Measurements from ENCODE around the gene IRX2.

The IRX2 gene

DNA sequence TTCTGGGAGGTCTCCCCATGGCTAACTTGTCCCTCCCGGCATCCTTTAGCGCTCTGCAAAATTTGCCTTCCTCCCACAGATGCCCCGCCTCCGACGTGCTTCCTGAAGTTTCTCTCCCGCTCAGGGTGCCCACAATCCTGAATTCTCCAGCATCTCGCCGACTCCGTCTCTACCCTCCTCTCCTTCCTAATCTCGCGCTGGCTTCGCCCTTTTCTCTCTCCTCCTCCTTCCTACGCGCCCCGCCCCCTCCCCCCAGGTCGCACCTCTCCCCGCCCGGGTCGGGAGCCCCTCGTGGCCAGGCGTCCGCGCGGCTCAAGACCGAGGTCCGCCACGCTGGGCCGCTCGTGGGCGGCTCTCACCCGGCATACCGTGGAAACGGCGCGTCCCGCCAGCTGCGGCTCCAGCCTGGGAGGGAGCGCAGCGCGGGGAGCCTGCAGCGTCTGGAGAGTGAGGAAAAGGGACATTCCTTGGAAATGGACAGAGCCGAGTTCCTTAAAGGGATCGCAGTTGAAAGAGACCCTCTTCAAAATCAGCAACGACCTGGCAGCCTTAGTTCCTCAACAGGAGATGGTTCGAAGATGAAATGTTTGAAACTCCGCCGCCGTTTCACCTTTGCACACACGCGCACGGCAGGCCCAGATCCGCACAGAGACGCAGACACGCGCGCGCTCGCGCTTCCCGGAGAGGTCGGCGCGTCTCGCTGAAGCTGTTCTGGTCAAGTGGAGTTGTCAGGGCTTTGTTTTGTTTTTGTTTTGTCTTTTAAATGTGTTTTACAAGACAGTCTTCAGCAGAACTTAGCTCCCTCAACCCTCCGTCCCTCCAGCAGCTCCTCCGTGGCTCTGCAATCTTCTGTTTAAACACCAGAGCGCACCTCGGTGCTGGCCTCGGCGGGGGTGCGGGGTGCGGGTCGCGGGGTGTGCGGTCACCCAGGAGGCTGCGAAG is 5.0 kb upstream of the IRX2 start:
- no peak for DNase-seq (ENCODE audit: low read depth, low spot score)

DNA sequence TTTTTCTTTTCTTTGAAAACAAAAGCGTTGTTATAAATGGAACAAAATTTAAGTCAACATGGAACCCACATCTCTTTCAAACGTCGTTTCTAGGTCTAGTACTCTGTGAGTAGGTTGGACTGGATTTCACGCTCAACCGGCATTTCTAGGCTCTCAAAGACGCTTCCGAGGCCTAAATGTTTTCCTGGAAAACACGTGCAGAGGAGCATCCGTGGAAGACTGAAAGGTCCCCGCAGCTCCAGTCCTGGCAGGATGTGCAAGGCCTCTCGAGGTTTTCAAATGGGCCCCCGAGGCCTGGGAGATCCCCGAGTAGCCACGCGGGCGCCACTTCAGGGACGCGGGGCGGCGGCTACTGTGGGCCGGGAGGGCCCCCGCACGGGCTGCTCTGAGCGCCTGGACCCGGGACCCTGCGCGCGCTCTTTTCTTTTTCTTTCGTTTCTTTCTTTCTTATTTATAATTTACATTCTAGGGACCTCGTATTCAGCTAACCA is 4.2 kb upstream of the IRX2 start:
- no peak for DNase-seq (ENCODE audit: low read depth, low spot score)

DNA sequence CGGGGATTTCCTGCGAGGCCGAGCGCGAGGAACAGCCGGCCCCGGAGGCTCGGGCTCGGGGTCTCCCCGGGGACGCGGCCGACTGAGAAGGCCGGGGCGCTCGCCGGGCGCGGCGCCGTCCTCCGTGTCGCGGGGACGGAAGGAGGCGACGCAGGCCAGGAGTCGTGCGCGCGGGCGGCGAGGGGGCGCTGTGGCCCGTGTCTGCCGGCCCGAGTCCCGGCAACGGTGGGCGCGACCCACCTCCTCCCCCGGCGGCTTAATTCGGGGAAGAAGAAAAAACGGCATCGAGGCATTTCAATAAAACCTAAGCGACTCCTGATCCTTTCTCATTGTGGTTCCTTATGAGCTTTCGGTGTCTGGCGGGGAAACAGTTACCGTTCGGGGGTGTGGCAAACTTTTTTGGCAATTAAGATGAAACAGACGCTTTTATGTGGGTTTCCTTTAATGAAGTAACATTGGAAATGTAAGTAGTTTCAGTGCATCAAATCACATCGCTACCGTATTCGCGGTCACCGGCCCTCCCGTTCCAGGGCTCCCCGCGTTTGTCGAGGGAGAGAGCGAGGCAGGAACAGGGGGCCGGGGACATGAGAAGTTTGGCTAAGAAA is 3.7 kb upstream of the IRX2 start:
- no peak for DNase-seq (ENCODE audit: low read depth, low spot score)

DNA sequence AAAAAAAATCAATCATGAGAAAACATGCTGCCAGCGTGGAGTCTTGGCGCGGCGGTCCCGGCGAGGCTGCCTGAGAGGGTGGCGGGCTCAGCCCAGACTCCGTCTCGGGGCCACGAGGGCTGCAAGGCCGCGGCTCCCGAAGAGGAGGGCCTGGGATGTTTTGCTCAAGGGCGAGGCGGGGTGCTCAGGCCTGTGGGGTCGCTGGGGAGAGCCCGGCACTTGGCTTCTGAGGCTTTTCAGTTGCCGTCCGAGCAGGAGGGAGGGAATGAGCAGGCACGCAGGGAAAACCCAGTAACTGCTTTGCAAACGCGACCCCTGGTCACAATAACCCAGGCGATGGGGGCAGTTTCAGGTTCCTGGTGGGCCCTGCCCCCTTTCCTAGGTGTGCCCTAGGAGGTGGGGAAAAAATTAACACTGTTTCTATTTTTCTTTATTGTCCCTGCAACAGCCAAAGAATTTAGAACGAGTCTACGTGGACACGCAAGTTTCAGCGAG is 3.2 kb upstream of the IRX2 start:
- no peak for DNase-seq (ENCODE audit: low read depth, low spot score)

DNA sequence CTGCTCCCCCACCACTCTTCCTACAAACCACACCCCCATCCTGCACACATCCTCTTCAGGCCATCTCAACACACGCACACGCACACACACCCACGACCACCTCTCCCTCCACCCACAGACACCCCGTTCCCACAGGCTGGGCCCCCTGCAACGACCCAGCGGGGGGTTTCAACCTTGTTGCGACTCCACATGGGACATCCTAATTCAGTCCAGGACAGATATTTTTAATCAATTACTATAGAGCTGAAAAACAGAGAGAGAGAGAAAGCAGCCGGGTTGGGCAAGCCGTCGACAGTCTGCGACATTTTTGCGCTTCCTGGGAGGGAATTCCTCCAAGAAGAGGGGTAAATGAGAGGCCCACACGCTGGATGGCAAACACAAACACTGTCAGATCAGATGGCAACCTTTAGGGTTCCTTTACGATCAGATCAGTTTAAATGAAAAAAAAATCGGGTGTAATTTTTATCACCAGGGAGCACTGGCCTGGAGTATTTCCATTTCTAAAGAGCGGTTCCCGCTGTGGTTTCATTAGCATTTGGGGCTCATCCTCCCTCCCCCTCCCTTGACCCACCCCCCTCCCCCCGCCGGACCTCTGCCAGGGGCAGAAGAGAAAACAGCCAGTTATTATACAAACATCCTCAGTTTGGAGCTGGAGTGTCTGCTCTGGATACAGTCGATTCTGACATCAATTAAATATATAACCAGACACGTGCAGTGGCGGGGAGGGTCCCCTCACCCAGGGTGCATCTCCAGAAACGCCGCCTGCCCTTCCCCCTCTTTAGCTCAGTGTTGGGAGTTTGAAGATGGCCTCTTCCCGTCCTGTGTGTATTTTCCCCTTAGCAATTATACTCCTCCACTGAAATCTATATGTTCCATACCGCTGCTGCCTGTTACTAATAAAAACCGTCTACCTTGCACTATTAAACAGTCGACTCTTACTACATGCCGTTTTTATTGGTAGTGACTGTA is 2.3 kb upstream of the IRX2 start:
- DNase-seq (ENCODE audit: low read depth, low spot score) = no peak

DNA sequence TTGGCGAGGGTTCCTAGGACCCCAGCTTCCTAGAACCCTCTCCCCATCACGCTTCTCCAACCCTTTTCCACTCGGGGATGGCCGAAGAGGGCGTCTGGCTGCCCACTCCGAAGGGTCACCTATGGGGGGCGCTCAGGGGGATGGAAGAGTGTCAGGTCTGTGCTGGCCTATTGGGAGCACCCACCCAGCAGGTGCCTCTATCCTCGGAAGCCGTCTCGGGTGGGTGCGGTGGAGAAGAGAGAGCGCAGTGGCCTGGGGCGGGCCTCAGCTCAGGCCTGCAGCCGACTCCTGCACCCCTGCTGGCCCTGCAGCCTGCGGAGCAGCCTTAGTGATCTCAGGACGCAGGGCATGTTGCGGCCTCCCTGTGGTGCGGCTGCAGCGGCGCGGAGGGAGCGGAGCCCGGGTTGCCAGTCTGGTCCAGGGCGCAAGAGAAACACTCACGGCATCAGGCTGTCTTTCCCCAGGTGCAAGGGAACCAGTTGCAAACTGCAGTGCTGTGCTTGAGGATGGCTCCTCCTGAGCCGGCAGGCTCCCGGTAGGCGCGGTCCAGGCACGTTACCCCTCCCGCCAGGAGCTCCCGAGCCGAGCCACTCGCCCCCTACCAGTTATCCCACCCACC is 1.5 kb upstream of the IRX2 start:
- no peak for DNase-seq (ENCODE audit: low read depth, low spot score)

DNA sequence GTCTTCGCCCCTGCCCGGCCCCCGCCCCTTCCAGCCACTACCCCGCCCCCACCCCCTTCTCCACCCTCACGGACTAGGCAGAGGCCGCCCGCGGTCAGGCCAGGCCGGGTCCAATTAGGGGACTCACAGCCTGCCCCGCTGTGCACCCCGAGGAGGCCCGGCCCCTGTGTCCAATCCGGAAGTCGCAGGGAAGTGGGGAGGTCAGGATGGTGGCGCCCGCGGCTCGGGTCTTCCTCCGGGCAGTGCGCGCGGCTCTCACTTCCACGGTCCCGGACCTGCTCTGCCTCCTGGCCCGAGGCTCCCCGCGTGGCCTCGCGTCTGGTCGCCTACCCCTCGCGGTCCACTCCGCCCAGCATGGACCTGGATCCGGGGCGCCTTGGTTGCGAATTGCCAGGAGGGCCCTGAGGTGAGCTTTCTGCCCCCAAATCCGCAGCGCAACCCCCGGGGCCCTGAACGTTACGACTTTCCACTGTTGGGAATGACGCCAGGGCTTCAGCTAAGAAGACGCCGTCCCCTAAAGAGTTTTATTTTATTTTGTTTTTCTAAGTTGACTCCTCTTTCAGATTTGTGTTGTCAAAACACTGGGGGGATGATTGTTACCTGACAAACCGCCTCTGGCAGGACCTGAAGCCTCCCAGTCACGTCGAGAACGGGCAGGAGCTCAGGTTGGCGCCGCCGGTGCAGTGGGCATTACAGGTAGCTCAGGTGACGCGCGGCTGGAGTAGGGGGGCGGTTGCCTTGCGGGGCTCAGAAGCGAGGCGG is 763 bp upstream of the IRX2 start:
- DNase-seq (ENCODE audit: low read depth, low spot score) = no peak

DNA sequence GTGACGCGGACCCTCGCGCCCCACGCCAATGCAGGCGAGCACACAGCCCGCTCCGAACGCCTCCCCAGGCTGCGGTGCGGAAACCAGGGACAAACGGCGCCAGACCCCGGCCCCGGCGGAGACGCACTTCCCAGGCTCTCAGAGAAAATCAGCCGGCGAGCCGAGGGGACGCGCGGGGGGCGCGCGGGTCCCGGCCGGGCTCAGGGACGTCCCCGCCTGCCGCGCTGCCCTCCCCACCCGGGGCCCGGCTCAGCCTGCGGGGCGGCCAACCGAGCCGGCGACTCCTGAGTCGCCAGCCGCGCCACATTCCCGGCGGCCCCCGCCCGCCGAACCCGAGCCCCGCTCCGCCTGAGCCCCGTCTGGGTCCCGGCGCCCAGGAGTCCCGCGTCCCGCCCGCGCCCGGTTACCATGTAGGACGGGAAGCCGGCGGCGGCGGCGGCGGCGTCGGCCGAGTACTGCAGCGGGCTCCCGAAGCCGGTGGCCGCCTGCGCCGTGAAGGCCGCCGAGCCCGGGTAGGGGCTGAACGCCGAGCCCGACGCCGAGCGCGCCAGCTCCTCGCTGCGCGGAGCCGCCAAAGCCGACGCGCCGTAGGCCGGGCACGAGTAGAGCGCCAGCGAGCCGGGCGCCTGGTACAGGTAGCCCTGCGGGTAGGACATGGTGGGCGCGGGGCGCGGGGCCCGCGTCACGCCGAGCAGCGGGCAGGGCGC is 566 bp downstream of the IRX2 start:
- DNase-seq (ENCODE audit: low read depth, low spot score) = no peak

DNA sequence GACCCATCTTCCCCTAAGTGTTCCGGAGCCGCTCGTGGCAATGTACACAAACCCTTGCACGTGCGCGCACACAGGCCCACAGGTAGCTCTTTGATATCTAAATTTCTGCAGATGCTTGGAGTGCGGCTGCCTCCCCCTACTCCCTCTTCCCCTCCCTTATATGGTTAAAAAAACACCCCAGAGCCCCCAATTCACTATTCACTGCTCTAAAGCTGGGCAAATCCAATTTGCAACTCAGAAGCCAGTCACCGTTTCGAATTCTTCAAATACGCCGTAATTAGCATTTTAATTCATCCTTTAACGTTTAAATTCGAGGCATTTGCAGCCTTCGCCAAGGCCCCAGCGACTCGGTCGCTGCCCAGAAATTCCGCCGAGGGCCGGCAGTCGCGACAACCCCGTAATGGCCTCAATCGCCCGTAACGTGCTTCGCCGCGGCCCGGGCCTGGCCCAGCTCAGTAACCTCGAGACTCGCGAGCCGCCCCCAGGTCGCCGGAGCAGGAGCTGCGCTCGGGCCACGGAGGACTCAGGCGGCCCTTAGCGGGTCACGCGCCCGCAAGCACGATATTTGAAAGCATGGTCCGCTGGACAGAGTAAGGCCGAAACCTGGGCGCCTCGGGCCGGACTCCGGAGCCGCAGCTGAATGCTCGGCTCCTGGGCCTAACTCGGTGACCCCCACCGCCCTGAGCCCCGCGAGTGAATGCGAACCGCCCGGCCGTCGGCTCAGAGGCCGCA is 1.3 kb downstream of the IRX2 start:
- no peak for DNase-seq (ENCODE audit: low read depth, low spot score)

DNA sequence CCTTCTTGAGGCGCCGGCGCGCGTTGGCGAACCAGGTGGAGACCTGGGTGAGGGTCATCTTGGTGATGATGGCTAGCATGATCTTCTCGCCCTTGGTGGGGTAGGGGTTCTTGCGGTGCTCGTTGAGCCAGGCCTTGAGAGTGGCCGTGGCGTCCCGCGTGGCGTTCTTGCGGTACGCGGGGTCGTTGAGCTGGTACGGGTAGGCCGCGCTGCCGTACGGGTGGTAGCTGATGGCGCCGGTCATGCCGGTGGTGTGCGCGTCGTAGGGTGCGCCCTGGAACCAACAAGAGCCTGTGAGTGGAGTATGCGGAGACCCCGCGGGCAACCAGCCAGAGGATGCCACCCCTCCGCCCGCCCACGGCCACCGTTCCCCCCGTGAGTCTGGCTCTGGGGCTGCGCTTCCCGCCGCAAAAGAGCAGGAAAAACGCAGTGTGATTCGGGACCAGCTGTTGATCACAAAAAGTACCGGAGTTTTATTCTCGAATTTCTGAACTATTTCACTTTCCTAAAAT is 1.9 kb downstream of the IRX2 start:
- DNase-seq (ENCODE audit: low read depth, low spot score) = no peak

DNA sequence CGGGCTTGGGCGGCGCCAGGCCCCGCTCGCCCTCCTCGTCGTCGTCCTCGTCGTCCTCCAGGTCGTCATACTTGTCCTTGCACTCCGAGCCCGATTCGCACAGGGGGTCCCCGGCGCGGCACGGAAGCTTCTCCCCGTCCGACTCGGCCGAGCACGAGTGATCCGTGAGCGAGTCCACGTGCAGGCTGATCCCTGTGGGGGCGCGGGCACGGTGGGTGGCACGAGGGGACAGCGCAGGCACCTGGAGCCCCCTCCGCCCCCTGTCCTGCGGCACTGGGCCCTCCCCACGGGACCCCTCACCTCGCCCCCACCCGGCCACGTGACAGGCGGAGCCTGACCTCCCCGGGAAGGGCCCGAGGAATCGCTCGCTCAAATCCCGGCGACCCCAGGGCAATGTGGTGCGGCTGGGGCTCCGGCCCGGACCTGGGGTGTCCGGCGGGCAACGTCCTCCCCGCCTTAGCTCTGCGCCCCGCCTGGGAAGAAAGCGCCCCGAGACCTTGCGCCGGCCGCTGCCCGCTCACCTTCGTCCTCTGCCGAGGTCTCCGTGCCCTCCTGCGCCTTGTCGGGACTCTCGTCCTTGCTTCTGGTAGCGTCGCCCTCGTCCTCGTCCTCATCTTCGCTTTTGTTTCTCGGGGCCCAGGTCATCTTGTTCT is 2.5 kb downstream of the IRX2 start:
- no peak for DNase-seq (ENCODE audit: low read depth, low spot score)

DNA sequence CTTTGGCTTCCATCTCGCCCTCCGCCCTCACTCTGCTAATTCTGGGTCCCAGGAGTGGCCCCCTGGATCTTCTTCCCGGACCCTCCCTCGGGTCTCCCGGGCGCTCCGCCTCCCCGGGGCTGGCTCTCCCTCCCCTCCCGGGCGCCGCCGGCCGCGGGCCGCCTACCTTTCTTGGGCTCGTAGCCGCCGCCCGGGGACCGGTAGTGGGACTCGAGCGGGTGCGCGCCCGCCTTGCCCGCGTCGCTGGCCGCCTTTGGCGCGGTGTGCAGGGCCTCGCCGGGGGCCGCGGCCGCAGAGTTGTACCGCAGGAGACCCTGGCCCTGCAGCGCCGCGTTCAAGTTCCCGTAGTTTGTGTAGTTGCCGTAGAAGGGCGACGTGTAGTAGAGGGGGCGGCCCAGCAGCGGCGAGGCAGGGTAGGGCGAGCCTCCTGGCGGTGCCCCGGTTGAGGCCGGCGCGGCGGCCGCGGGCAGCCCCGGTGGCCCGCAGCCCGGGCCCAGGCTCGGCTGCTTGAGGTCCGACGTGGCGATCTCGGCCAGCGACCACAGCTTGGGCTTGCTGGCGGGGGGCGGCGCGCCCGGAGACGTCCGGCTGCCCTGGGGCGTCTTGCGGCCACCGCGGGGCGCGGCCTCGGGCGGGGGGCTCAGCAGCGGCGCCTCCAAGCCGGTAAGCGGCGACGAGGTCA is 3.2 kb downstream of the IRX2 start:
- DNase-seq (ENCODE audit: low read depth, low spot score) = no peak

DNA sequence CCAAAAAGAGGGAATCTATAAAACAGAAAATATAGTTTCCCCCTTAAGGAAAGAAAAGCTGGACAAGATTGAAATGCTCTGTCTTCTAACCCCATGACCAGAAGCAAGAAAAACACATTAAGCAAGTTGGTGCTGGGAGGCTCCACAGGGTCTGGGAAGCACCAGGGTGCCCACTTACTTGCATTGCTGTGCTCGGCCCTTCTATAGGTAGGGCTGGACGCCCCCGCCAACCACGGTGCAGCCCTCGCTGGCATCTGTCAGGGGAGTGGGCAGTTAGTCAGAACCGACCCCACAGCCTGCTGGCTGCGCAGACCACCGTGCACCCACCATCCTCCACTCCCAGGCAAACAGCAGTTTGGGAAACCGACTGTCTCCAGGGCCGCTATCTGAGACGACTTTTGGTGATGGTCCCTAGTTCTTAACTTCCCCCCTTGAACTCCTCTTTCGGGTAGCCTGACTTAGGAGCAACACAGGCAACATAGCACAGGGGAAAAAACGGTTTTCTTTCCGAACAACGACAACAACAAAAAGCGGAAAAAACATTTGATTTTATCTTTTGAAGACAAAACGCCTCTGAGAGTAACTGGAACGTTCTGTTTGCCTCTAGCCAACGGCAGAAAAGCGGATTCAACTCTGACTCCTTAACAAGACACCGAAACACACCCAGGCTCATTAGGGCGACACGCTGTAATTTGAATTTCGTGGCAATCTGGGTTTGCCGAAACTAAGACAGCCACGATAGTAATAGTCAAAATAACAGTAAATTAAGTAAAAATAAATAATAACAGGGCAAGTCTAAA is 3.9 kb downstream of the IRX2 start:
- no peak for DNase-seq (ENCODE audit: low read depth, low spot score)

DNA sequence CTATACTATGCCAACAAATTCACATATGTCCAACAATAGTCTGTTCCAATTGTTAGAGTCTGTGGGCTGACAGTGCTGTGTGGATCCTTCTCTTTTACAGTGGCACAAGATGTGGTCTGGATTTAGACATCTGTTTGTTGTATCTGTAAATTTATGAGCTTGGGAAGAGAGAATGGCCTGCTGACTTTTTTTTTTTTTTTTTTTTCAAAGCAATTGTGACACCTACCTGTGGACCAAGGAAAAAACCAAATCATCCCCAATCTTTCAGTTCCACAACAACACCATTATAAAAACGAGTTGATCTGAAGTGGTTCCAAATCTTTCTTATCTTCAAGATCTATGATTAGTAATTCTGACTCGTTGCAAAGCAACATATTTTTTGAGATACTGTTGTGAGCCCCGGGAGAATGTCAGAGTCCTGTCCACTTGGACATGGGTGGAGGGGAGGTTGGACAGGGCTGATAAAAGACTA is 4.9 kb downstream of the IRX2 start:
- no peak for DNase-seq (ENCODE audit: low read depth, low spot score)

DNA sequence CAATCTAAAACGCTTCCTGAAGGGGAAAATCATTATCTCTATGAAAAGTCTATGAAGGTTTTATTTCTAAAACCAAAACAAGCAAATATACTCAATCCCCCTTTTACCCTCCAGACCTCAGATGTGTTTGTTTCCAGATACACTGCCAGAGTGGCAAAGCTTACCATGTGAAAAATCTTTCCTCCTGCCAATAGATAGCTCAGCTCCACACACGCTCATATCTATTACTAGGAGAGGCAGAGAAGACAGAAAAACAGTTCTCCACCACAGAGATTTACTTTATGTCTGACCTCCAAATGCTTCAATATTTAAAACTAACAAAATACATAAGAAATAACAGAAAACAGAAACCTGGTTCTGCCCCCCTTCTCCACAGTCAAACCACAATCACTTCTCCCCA is 7.0 kb downstream of the IRX2 start:
- no peak for DNase-seq (ENCODE audit: low read depth, low spot score)

DNA sequence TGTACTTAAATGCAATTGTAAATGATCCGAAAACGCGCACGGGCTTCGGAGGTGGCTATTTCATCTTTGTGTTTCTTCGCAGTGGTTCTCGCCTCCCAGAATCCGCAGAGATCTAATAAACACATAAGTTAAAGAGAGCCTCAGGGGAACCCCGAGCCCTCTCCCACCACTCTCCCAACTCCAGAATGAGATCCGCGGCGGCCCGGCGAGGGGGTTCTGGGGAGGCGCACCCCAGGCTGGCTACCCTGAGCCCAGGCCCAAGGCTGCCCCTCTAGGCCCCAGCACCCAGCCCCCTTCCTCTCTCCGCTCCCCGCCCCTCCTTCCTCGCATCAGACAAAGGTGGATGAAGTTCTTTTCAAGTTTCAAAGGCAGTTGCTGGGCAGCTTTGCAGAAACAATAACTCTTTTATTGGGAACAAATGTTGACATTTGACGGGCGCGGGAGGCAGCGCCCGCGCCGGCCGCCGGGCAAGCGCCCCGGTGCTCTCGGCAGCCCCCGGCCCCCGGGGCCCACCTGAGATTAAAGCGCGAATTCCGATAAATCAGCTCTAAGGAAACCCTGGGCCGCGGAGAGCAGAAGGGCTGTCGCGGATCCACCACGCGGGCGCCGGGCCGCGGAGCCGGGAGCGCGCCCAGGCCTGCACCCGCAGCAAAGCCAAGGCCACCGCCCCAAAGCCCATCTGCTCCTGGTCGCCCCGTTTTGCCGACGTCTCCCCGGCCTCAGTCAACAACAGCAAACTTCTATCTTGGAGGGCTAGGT is 8.4 kb downstream of the IRX2 start:
- no peak for DNase-seq (ENCODE audit: low read depth, low spot score)

Measured in iPS DF 19.7 (cell line).